ENCODE results near the gene PRKAR1B. TPM values are rescaled to one million over a fixed set of nuclear protein-coding genes. Genes with fewer than 3 reads are reported as not detected.

Gene PRKAR1B
- total RNA-seq, 2 donors from 2014 or later = 12.1 to 54.1 TPM

GRCh38 chr7:696812-697551 is 30.1 kb downstream of the PRKAR1B start:
- ATAC-seq (no peak), DNase-seq (ENCODE audit: low spot score in 2 of 2) (peak in 1 of 2 donors; percentile 11)
- Mint-ChIP-seq H3K27ac (peak overlapping the region in 1 of 2 donors; percentile 14), H3K9me3 (peaks cover 0 to 6% of the 10 kb centered on the region in 2 donors), H3K36me3 (peaks cover 10 to 17% of the 10 kb centered on the region in 2 donors)

GRCh38 chr7:696426-696811 is 30.7 kb downstream of the PRKAR1B start:
- no peak for ATAC-seq
- Mint-ChIP-seq H3K27ac (no peak overlapping the region), H3K9me3 (peaks cover 0 to 10% of the 10 kb centered on the region in 2 donors), H3K36me3 (peaks cover 13 to 22% of the 10 kb centered on the region in 2 donors)
- no peak for DNase-seq (ENCODE audit: low spot score in 2 of 2)

- Mint-ChIP-seq H3K36me3 (peaks cover 27 to 42% of the 10 kb centered on the region in 2 donors), H3K27ac (no peak overlapping the region), H3K9me3 (peaks cover 4 to 16% of the 10 kb centered on the region in 2 donors)
- DNase-seq (ENCODE audit: low spot score in 2 of 2) = no peak
- ATAC-seq = no peak
Observed at GRCh38 chr7:693280-693679, 33.8 kb downstream of the PRKAR1B start.

GRCh38 chr7:691361-692045 is 35.6 kb downstream of the PRKAR1B start:
- peaks cover 12 to 26% of the 10 kb centered on the region in 2 donors for H3K9me3 Mint-ChIP-seq
- peak overlapping the region; percentile 59 to 60 for H3K27ac Mint-ChIP-seq
- H3K36me3 Mint-ChIP-seq = peaks cover 41 to 57% of the 10 kb centered on the region in 2 donors
- no peak for ATAC-seq
- DNase-seq (ENCODE audit: low spot score in 2 of 2) = no peak

GRCh38 chr7:690478-691360 is 36.4 kb downstream of the PRKAR1B start:
- no peak for ATAC-seq
- Mint-ChIP-seq H3K9me3 (peaks cover 14 to 29% of the 10 kb centered on the region in 2 donors), H3K27ac (no peak overlapping the region), H3K36me3 (peaks cover 43 to 65% of the 10 kb centered on the region in 2 donors)
- no peak for DNase-seq (ENCODE audit: low spot score in 2 of 2)

GRCh38 chr7:685540-685939 is 41.5 kb downstream of the PRKAR1B start:
- Mint-ChIP-seq H3K9me3 (peaks cover 19 to 36% of the 10 kb centered on the region in 2 donors), H3K36me3 (peaks cover 35 to 65% of the 10 kb centered on the region in 2 donors), H3K27ac (no peak overlapping the region)
- ATAC-seq (no peak), DNase-seq (ENCODE audit: low spot score in 2 of 2) (no peak)

GRCh38 chr7:684416-684815 is 42.7 kb downstream of the PRKAR1B start:
- ATAC-seq (no peak), DNase-seq (ENCODE audit: low spot score in 2 of 2) (no peak)
- no peak overlapping the region for H3K27ac Mint-ChIP-seq
- H3K36me3 Mint-ChIP-seq = peaks cover 35 to 65% of the 10 kb centered on the region in 2 donors
- H3K9me3 Mint-ChIP-seq = peaks cover 19 to 36% of the 10 kb centered on the region in 2 donors

- Mint-ChIP-seq H3K9me3 (peaks cover 18 to 34% of the 10 kb centered on the region in 2 donors), H3K27ac (no peak overlapping the region), H3K36me3 (peaks cover 36 to 62% of the 10 kb centered on the region in 2 donors)
- DNase-seq (ENCODE audit: low spot score in 2 of 2) (no peak), ATAC-seq (no peak)
Observed at GRCh38 chr7:683526-684205, 43.4 kb downstream of the PRKAR1B start.

- DNase-seq (ENCODE audit: low spot score in 2 of 2) (no peak), ATAC-seq (no peak)
- no peak overlapping the region for H3K27ac Mint-ChIP-seq
- H3K9me3 Mint-ChIP-seq = peaks cover 15 to 30% of the 10 kb centered on the region in 2 donors
- H3K36me3 Mint-ChIP-seq = peaks cover 32 to 56% of the 10 kb centered on the region in 2 donors
Observed at GRCh38 chr7:682810-683209, 44.3 kb downstream of the PRKAR1B start.

- Mint-ChIP-seq H3K27ac (no peak overlapping the region), H3K9me3 (peaks cover 8 to 22% of the 10 kb centered on the region in 2 donors), H3K36me3 (peaks cover 25 to 45% of the 10 kb centered on the region in 2 donors)
- DNase-seq (ENCODE audit: low spot score in 2 of 2) (no peak), ATAC-seq (no peak)
Observed at GRCh38 chr7:681551-682307, 45.4 kb downstream of the PRKAR1B start.

GRCh38 chr7:680411-681127 is 46.5 kb downstream of the PRKAR1B start:
- H3K9me3 Mint-ChIP-seq = peaks cover 5 to 17% of the 10 kb centered on the region in 2 donors
- peak overlapping the region in 1 of 2 donors; percentile 72 for H3K27ac Mint-ChIP-seq
- no peak for ATAC-seq
- no peak for DNase-seq (ENCODE audit: low spot score in 2 of 2)
- peaks cover 20 to 41% of the 10 kb centered on the region in 2 donors for H3K36me3 Mint-ChIP-seq

- ATAC-seq = no peak
- H3K27ac Mint-ChIP-seq = no peak overlapping the region
- peaks cover 7 to 14% of the 10 kb centered on the region in 2 donors for H3K9me3 Mint-ChIP-seq
- H3K36me3 Mint-ChIP-seq = peaks cover 28 to 42% of the 10 kb centered on the region in 2 donors
- no peak for DNase-seq (ENCODE audit: low spot score in 2 of 2)
Observed at GRCh38 chr7:676972-677385, 50.1 kb downstream of the PRKAR1B start.

- DNase-seq (ENCODE audit: low spot score in 2 of 2) = no peak
- H3K9me3 Mint-ChIP-seq = peaks cover 7 to 14% of the 10 kb centered on the region in 2 donors
- no peak for ATAC-seq
- peaks cover 28 to 42% of the 10 kb centered on the region in 2 donors for H3K36me3 Mint-ChIP-seq
- peak overlapping the region in 1 of 2 donors; percentile 14 for H3K27ac Mint-ChIP-seq
Observed at GRCh38 chr7:676246-676971, 50.7 kb downstream of the PRKAR1B start.

Measured in activated naive CD4-positive, alpha-beta T cell treated with anti-CD3 and anti-CD28 coated beads, Interleukin-2, amount 50 U/mL, for 72 hours (primary cell).